ENCODE measurements around the gene INPP5A.

INPP5A gene

DNA sequence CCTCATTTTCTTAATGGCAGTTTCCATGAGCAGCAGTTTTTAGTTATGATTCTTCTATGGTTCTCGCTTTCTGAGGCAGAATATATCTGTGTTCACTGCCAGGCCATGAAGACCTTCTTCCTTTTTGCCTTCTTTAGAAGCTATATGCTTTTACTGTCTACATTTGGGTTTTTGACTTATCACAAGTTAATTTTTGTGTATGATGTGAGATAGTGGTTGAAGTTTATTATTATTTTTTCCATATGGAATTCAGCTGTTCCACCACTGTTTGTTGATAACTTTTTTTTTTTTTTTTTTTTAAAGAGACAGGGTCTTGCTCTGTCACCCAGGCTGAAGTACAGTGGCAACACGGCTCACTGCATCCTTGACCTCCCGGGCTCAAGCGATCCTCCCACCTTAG lies 44.5 kb downstream of the INPP5A start:
- DNase-seq (ENCODE audit: low spot score): no peak

DNA sequence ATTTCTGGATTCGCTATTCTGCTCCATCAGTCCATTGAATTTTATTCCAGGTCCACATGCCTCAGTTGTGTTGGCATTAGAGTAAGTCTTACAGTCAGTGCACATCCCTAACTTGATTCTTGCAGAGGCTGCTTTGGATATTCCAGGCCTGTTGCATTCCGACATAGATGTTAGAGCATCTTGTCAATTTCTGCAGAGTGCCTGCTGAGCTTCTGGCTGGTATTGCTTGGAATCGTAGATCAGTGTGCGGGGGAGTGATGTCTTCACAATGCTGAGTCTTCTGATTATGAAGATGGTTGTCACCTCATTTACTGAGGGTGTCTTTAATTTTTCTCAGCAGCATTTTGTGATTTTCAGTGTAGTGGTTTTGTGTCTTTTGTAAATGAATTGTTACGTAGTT lies 45.2 kb downstream of the INPP5A start:
- no peak for DNase-seq (ENCODE audit: low spot score)

DNA sequence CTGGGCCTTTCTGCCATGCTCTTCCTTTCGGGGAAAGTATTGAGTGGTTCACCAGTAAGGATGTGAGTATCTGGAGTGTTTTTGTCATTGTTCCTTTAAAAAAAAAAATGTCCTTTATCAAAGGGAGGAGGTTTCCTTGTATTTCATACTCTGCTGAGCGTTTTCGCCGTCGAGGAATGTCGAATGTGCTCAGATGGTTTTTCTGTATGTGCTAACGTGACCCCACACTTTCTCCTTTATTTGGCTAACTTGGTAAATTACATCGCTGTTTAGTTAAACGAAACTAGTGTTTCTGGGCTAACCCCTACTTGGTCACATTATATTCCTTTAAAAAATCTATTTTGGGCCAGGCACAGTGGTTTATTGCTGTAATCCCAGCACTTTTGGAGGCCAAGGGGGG lies 45.9 kb downstream of the INPP5A start:
- no peak for DNase-seq (ENCODE audit: low spot score)

DNA sequence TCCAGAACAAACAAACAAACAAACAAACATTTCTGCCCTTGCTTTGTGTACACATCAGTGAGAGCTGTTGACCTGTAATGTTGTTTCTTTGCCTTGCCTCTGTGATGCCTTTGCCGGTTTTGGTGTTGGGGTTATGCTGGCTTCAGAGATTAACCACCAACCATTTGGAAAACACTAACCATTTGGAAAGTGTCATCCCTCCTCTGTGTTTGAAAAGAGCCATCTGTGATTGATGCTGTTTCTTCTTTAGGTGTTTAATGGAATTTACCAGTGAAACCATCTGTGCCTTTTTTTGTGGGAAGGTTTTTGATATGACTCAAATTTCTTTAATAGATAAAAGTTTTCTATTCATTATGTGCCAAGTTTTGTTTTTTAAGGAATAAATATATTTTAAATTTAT lies 46.5 kb downstream of the INPP5A start:
- no peak for DNase-seq (ENCODE audit: low spot score)

DNA sequence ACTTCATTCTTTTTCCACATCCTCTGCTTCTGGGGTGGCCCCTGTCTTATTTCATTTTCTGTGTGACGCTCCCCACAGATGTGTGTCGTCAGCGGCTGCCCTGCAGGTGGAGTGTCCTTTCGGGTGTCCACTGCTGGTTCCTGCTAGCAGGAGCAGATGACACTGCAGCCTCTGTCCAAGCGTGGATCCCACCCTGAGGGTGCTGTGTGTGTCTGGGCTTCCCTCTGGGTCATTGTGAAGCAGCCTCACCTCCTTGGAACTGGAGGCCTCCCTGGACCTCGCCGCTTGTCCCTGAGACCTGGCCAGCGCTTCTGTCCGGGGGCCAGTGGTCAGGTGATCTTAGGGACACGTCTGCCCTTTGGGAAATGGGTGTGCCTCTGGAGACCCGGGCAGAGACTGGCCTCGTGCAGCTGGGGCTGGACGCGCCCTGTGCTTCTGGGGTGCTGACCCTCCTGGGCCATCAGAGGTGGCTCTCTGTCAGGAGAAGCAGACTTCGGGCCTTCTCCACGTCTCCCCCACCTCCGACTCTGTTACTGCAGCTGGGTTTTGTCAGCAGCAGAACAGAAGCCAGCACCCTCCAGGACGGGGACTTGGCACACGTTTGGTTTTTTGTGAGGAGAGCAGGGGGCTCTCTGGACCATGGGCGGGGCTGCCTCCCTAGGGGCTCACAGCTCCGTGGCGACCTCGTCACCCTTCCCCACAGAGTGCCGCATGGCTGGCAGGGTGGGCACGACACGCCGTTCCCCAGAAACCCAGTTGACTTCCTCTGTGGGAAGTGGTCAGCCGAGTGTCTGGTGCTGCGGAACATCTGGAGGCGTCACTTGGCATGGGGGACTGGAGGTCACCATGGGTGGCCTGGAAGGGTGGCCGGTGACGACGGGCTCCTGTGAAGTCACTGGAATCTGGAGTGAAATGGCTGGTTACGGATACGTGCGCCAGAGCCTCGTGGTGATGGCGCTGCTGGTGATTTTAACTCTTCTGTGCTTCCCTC lies 48.4 kb downstream of the INPP5A start:
- DNase-seq (ENCODE audit: low spot score): no peak

DNA sequence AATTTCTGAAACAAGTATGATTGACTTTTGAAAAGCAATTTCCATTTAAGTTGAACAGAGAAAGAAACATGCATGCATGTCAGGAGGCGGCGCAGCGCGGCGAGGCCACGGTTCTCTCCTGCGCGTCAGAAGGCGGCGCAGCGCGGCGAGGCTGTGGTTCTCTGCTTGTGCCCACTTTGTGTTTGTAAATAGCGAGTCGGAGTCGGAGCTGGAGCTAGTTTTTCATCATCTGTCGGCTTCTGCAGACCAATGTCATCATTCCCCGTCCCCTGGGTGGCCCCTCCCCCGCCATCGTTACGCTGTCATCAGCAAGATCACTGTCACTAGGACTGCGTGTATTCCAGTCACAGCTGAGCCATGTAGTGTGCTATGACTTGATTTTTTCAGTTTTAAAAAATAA lies 49.2 kb downstream of the INPP5A start:
- no peak for DNase-seq (ENCODE audit: low spot score)

DNA sequence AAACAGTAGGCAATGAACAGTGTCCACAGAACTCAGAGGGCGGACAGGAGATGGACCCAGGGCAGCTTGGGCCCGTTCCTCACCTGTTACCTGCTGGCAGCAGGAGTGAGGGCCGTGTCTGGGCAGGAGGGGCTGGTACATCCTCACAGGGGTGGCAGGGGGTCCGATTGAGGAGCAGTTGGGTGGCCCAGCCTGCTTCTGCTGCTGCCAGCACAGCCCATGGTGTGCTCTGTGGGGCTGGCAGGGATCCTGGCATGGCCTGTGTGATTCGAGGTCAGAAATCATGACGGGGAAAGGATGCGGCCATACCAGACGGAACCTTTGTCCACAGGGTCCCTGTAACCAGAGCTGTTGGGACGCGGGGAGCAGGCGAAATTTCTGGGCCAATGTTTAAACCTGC lies 49.6 kb downstream of the INPP5A start:
- DNase-seq (ENCODE audit: low spot score): no peak

DNA sequence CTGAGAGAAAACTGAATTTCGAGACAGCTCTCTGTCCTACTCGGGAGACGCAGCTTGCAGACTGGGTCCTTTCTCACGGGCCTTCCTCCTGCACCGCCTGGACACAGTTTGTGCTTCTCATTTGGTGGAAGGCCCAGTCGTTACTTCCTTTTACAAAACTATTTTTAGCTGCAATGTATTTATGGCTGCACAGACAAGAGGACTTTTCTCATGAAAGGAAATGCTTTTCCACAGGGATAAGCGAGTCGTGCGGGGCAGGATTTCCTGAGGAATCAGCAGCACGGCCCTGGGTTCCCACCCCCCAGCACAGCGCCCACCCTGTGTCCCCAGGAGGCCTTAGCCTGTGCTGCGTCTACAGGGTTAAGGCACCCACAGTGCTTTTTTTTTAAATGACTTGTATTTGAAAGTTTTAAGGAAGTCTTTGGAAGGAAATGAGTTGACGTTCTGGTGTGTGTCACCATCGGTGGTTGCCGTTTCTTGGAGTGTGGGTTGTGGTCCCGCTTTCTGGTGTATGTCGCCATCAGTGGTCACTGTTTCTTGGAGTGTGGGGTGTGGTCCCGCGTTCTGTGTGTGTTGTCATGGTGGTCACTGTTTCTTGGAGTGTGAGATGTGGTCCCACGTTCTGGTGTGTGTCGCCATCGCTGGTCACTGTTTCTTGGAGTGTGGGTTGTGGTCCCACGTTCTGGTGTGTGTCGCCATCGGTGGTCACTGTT lies 50.9 kb downstream of the INPP5A start:
- DNase-seq (ENCODE audit: low spot score): no peak

DNA sequence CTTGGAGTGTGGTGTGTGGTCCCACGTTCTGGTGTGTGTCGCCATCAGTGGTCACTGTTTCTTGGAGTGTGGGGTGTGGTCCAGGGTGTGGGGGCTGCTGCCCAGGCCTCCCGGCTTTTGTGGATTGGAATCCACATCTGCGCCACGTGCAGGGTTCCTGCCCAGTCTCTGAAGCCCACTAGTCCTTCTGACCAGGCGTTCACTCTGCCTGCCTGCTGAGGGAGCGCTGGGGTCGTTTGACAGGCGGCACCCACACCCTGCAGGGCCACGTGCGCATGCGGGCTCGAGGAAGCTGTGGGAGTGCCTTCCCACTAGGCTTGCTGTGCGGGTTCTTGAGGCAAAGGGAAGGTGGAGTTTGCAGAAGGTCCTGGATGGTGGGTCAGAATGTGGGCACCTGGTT lies 51.4 kb downstream of the INPP5A start:
- DNase-seq (ENCODE audit: low spot score): no peak

DNA sequence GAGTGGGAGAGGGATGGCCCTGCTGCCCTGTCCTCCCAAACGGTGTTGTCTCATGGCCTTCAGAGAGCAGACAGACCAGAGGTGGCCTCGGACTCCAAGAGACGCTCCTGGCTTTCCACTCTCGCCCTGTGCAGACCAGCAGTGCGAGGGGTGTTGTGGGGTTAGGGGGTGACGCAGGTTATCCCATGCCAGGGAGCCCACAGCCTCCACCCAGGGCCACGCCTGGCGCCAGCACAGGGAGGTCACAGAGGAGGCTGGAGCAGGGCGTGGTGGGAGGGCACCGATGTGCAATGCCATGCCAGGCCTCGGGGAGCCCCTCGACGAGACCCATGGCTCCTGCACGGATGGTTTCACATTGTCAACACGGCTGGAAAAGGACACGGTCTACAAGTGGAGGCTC lies 52.1 kb downstream of the INPP5A start:
- no peak for DNase-seq (ENCODE audit: low spot score)

DNA sequence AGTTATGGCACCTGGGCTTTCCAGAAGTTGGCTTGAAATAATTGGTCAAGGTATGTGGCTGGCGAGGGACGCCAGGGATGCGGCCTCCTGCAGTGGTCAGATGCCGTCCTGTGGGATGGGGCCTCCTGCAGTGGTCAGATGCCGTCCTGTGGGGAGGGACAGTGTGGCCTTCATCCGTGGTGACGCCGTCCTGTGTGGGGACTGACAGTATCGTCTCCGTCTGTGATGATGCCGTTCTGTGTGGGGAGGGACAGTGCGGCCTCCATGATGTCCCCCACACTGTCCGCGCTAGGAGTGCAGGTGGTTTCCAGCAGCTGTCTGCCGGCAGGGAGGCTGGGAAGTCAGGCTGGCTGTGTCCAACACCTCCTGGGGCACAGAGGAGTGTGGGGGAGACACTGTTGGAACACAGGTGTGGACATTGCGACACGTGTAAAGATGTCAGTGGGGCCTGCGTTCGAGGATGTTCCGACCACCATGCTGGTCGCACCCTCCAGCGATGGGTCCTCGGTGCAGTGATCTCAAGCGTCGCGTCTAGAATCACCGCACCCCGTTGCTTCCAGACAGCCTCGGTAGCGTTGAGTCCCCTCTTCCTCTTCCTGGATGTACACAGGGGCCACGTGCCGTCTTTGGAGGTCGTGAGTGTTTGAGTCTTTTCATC lies 52.6 kb downstream of the INPP5A start:
- no peak for DNase-seq (ENCODE audit: low spot score)

DNA sequence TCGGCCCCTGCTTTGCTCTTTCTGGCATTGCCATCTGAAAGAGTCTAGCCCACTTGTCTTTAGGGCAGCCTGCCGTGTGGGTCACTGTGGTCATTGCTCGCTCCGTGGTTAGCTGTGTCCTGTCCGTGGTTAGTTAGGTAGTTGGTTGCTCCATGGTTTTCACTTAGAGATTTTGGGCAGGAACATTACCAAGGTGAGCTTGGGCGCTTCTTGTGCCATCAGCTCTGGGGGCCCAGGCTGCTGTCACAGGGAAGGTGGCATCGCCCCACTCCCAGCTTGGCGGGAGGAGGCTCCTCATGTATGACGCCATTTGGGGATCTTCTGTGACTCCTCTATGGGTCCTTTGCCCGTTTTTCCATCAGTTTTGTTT lies 53.1 kb downstream of the INPP5A start:
- DNase-seq (ENCODE audit: low spot score): no peak

DNA sequence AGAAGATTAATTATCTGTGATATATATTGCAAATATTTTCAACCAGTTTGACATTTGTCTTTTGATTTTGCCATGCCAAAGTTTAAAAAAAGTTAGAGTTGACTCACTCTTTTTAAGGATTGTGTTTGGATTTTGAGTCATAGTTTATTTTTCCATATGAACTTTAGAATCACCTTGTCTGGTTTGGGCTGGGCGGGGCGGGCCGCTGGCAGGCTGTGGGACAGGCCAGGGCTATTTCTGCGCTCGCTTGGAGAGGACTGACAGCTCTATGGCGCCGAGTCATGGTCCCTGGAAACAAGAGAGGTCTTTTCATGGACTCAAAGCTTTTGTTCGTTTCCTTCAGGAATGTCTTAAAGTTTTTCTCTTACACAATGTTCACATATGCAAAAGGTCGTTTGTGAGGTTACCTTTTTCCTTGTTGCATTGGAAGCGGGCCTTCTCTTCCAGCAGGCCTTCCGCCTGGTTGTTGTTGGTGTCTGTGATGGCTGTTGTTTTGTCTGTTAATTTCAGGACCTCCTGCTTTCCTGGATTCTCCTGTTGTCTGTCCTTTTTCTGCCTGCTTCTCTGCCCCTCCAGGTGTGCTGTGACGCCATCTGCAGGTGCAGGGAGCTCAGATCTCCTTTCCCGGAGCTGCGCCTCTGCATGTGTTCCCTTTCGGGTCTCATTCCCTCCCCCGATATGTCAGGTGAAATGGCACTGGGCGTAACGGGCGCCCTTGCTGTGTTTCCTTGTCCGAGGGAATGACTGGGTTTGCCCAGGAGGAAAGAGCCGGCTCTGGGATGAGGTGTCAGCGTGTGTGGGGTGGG lies 53.8 kb downstream of the INPP5A start:
- peak; percentile 68 for DNase-seq (ENCODE audit: low spot score)

DNA sequence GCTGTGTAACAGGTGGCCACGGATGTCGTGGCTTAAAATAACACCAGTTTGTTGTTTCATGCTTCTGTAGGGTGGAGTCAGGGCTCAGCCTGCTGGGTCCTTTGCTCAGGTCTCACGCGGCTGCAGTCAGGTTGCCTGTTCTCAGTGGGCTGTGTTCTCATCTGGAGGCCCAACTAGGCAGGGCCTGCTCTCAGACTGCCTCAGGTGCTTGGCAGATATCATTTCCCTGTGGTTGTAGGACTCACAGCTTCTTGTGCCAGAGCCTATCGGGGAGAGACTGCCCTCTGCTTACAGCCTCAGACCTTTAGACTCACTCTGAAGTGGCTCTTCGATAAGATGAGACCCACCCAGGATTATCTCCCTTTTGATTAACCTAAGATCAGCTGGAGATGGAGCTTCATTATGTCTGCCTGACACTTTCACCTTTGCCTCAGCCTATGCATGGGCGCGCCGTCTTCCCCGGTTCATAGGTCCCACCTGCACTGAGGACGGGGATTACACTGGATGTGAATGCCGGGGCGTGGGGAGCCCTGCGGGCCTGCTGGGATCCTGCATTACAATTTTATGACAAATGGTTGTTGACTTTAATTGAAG lies 55.3 kb downstream of the INPP5A start:
- DNase-seq (ENCODE audit: low spot score): no peak

DNA sequence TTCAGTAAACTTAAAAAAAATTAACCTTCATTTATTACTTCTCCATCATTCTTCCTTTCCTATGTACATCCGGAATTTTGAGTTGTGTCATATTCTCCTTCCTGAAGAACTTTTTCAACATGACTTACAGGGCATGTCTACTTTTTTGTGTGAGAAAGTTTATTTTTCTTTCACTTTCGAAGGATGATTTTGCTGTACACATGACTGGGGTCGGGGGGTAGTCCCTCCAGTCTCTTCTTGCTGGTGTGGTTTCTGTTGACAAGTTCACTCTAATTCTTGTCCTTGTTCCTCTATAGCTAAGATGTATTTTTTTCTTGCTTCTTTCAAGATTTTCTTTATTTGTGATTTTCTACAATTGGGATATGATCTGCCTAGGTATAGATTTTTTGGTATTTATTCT lies 55.8 kb downstream of the INPP5A start:
- DNase-seq (ENCODE audit: low spot score): no peak

DNA sequence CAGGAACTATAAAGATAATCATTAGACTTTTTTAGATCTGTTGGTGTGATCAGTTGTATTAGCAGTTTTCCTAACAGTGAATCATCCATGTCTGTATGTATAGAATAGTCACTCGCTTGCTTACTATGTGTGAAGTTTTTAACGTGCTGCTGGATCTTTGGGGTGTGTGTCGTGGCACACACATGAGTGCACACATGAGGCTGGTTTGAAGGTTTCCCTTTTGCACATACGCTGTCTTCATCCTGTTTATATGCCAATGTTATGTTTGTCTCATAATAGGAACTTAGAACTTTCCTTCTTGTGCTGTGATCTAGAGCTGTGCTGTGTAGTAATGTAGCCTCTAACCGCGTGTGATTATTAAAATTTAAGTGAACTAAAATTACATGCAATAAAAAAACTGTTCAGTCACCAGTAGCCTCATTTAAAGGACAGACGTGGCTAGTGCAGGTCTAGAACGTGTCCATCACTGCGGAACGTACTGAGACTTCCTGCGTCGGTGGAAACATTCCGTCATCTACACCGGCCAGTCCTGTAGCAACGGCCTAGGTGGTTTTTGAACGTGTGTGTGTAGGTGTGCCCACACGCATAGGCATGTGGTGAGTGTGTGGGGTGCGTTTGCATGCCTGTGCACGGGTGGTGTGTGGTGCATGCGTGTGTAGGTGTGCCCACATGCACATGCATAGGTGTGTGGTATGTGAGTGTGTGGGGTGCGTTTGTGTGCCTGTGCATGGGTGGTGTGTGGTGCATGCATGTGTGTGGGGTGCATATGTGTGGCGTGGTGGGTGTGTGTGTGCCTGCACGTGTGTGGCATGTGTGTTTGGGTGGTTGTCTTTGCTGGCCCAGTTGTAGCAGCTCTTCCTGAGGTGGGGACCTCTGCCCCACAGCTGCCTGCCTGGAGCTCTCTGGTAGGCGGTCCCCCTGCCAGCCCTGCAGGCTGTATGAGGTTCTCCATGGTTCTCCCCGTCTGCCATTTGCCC lies 56.6 kb downstream of the INPP5A start:
- DNase-seq (ENCODE audit: low spot score): no peak

DNA sequence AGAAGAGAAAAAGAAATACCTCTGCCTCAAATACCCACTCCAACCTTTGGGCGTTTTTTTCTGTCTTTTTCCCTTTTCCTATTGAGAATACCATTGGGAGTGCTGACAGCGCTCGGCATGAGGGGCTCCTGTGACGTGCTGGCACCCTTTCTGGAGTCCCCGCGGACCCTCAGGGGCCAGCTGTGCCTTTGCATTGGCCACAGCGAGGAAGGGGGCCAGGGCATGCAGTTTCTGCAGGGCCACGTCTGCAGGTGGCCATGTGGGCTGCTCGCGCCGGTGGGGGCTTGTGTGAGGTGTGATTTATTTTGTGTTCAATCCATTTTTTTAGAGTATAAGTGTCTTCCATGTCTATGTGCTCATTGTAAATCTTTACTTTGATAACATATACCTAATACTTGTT lies 57.4 kb downstream of the INPP5A start:
- no peak for DNase-seq (ENCODE audit: low spot score)

DNA sequence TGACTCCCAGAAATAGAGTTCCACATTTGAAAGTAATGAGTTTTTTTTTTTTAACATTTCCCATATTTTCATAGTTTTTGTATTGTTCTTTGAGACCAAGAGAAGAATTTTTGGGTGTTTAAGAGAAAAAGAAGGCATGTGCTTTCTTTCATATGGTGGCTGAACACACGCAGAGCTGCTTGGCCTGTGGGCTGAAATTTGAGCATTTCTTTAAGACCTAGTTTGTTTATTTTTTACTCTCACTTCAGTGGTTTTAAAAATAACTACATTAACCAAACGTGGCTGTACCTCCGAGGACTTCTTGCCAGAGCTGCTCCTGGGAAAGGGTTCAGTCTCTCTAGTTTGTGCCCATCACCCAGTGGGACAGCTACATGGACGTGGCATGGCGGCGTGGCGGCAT lies 58.3 kb downstream of the INPP5A start:
- DNase-seq (ENCODE audit: low spot score): no peak

DNA sequence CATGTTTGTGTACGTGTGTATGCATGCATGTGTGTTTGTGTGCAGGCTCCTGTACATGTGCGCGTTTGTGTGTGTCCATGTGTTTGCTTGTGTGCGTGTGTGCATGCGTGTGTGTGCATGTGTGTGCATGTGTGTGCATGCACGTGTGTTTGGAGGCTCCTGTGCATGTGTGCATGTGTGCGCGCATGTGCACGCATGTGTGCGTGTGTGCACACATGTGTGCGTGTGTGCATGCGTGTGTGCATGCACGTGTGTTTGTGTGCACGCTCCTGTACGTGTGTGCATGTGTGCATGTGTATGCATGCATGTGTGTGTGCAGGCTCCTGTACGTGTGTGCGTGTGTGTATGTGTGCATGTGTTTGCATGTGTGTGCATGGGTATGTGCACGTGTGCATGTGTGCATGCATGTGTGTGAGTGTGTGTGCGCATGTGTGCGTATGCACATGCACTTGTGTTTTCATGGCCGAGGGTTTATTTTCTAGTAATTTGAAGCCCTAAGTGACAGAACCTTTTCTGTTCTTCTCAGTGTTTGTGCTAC lies 59.2 kb downstream of the INPP5A start:
- DNase-seq (ENCODE audit: low spot score): no peak

DNA sequence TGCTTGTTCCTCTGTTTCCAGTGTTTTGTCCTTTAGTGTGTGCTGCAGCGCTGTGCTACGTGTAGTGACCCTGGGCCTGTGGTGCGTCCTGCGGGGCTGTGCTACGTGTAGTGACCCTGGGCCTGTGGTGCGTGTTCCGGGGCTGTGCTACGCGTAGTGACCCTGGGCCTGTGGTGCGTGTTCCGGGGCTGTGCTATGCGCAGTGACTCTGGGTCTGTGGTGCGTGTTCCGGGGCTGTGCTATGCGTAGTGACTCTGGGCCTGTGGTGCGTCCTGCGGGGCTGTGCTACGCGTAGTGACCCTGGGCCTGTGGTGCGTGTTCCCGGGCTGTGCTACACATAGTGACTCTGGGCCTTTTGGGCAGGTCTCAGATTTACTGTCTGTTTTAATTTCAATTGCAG lies 60.1 kb downstream of the INPP5A start:
- DNase-seq (ENCODE audit: low spot score): no peak
